ENCODE results near the gene CHRNA4.
"Not testable (repeated sequence)": the region's sequence is repeated elsewhere in the genome, so short reads cannot be mapped to it uniquely, and the experiment has no call there.

The CHRNA4 gene

DNA sequence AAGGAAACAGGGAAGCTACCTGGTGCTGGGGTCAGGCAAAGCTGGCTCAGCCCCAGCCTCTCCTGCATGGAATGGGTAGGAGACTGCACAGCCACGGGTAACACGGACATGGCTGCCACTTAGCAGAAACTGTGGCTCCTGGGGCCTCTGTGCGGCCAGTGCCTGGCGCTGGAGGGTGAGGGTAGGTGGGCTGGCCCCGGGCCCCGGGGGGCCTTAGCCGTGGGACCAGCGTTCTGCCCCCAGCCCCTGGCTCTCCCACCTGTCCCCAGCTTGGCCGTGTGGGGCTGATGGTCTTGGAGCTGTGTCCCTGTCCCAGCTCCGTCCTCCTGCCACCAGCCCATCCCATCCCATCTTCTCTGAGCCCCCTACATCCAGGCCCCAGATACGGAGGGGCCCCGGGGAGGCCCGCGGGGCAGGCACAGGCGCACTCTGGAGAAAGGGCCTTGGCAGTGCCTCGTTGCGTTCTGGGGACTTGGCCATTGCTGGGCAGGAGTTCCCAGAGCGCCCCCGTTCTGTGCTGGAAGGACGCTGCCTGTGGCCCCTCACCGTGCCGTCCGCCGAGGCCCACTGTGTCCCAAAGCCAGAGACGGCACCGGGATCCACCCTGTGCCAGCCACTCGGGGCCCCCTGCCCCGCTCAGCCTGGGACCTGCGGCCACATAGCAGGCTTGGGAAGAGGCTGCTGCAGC lies 12.2 kb downstream of the CHRNA4 start:
- no peak for DNase-seq (ENCODE audit: low spot score)

DNA sequence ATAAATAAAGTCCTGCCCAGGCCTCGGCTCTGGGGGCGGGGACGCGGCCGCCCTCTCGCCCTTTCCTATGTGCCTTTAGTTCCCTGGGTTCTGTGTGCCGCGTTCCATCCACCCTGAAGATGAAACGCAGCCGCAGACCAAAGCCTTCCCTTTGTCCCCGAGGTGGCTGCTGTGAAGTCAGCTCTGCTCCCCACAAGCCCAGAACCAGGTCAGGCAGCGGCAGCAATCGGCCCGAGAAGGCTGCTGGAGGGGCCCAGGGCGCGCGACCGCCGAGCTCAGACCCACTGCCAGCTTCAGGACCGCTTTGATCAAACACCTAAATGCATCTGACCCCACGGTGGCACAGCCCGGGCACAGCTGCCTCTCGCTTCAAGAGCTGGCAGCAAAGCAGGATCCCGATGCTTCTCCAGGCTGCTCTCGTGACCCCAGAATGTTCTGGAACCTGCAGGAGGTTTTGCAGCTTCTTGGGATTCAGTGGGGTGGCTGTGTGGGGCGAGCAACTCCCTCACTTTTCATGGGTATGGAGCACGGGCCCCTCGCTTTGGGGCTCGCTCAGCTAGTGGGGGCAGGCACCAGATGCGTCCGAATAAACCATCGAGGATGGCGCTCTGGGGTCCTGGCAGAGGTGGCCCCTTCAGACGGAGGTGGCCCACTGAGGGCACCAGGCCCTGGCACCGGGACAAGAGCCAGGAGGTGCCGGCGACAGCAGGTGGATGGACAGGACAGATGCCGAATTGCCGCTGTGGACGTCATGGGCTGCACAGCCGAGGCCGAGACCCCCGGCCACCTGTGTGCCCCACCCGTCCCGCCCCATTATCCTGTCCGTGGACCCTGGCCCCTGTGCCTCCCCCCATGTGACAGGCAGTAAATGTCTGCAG lies 13.0 kb downstream of the CHRNA4 start:
- no peak for DNase-seq (ENCODE audit: low spot score)

GRCh38 chr20:63347081-63347741 lies 13.9 kb downstream of the CHRNA4 start:
- no peak for DNase-seq (ENCODE audit: low spot score)

GRCh38 chr20:63346131-63347080 lies 14.7 kb downstream of the CHRNA4 start:
- DNase-seq (ENCODE audit: low spot score) = no peak

DNA sequence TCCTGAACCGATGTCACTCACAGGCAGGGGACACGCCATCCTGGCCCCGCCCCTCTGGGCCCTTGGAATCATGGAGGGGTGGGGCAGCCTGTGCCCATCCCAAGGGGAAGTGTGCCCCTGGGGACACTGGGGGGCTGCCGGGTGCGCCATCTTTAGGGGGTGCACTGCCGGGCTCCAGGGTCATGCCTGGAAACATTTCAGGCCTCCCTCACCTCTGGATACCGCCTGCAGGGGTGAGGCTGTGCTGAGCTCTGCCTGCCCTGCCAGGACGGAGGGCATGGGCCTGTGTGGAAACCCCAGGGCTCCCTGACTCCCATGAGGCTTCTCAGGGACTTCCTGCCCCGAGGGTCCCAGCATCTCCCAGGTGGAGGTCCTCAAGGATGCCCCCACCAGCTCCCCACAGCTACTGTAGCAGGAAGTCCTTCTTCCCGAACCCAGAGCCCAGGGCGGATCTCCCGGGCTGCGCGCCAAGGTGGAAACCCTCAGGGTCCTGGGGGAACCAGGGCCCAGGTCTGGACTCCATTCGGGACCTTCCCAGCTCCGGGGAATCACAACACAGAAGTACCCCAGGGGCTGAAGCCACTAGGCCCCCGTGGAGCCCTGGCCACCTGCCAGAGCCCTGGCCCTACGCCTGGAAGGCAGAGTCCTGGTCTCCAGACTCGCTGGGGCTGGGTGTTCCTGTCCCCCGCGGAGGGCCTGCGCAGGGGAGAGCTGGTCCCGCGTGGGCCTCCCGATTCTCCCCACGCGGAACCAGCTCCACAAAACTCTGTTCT lies 15.6 kb downstream of the CHRNA4 start:
- no peak for DNase-seq (ENCODE audit: low spot score)

DNA sequence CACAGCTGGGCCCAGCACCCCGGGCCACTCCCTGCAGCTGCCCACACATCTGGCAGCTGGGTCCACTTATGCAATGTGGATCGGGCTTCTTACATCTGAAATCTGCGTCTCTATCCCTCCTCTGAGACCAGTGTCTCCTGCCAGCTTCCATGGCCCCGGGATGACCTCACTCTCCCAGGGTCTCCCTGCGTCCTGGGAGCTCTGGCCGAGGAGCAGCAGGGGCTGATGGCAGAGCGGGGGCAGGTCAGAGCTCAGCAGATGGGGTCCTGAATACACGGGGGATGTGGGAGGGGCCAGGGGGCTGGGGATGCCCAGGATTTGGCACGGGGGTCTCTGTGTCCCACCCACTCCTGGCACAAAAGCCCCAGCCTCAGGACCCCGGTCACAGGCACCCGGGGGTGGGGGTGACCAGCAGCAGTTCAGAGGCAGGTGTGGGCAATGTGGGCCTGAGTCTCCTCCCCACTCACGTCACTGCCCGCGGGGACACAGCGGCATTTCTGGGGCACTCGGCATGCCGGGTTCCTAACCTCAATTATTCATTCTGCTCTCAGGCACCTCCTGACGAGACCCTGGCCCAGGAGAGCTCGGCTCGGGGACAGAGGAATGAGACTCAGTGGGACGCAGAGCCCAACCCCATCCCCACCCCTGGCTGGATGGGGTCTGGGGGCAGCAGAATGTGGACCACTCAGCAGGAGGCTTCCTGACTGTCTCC lies 16.4 kb downstream of the CHRNA4 start:
- no peak for DNase-seq (ENCODE audit: low spot score)

- no peak for DNase-seq (ENCODE audit: low spot score)
These were observed 17.4 kb downstream of the CHRNA4 start for GRCh38 chr20:63343460-63344445.

DNA sequence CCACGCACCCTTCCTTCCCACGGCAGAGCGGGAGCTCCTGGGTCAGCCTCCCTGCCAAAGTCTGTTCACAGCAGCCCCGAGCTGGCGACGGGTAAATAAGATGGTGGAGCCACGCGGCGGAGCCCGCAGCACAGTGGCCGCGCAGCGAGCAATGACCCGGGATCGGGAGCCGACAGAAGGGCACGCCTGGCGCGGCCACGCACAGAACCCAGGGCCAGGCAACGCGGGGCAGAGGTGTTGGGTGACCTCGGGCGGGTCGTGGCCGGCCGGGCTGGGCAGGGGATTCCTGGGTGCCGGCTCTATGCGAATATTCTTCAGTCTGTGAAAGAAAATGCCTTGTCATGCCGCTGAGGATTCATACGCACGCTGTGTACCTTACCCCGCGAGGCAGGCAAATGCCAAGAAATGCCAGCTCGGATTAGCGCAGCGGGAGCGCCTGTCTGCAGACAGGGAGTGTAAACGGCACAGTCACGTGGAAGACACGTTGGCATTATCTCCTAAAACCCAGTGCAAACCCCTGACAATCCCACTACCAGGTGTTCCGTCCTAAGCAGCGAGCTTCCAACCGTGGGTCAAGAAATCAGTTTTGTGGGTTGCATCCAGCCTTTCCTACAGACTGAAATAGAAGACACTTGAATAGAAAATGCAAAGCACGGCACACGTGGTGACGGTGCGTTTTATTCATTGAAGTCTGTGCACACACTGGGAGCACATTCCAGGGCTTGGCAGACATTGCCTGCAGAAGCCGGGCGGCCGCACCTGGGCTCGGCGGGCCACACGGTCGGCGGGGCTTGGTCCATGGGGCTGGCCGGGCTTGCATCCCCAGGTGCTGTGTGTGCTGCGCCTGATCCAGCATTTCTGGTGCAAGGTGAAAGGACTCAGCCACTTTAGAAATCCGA lies 18.3 kb downstream of the CHRNA4 start:
- no peak for DNase-seq (ENCODE audit: low spot score)

DNA sequence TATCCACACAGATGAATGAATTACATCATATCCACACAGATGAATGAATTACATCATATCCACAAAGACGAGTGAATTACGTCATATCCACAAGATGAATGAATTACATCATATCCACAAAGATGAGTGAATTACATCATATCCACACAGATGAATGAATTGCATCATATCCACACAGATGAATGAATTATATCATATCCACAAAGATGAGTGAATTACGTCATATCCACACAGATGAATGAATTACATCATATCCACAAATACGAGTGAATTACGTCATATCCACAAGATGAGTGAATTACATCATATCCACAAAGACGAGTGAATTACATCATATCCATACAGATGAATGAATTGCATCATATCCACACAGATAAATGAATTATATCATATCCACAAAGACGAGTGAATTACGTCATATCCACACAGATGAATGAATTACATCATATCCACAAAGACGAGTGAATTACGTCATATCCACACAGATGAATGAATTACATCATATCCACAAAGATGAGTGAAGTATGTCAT lies 20.9 kb downstream of the CHRNA4 start:
- not testable (repeated sequence) for DNase-seq (ENCODE audit: low spot score)

DNA sequence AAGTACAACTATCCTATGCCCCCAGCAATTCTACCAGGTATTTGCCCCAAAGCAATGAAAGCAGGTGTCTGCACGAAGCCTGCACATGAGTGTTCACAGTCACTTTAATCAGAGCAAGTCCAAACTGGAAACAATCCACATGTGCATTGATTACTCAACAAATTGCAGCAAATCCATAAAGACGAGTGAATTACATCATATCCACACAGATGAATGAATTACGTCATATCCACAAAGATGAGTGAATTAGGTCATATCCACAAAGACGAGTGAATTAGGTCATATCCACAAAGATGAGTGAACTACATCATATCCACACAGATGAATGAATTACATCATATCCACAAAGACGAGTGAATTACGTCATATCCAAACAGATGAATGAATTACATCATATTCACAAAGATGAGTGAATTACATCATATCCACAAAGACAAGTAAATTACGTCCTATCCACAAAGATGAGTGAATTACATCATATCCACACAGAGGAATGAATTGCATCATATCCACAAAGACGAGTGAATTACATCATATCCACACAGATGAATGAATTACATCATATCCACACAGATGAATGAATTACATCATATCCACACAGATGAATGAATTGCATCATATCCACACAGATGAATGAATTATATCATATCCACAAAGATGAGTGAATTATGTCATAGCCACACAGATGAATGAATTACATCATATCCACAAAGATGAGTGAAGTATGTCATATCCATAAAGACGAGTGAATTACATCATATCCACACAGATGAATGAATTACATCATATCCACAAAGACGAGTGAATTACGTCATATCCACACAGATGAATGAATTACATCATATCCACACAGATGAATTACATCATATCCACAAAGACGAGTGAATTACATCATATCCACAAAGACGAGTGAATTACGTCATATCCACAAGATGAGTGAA lies 21.7 kb downstream of the CHRNA4 start:
- not testable (repeated sequence) for DNase-seq (ENCODE audit: low spot score)

DNA sequence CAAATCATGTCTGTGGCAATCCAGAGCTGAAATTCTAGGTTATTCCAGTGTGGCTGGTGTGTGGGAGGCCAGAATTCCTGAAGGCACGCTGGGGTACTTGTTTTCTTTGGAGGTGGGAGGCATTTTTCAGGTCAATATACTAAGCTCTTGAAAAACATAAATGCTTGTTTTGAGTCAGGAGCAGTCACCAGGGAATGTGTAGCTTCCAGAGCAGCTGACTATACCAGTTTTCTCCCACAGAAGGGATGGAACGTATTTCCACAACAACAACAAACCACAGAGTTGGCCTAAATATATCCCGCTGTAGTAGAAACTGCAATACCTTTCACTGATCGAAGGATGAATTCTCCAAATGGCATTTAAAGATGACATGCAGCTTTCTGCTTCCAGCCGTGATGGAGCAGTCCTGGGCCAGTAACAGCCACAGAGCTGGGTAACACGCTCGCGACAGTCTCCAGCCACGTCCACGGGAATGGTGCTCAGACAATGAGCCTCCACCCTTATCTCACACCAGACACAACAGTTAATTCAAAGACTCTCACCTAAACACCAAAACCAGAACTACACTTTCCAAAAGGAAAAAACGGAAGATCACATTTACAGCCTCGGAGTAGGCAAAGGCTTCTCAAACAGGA lies 23.2 kb downstream of the CHRNA4 start:
- no peak for DNase-seq (ENCODE audit: low spot score)

- no peak for DNase-seq (ENCODE audit: low spot score)
These were observed 24.9 kb downstream of the CHRNA4 start for GRCh38 chr20:63336232-63336752.

DNA sequence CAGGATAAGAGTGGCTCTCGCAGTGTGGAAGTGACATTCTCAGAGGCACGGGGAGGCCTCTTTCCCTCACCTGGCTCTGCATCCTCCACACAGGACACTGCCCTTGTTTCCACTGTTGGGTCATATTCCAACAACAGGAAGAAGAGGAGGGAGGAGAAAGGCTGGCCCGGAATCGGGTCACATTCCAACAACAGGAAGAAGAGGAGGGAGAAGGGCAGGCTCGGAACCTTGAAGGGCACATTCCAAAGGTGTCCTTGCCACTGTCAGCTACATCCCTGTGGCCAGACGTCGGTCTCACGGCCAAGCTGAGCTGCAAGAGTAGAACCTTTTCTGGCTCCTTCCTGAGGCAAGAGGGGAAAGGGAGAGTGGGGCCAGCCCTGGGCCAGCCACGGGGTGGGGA lies 25.4 kb downstream of the CHRNA4 start:
- no peak for DNase-seq (ENCODE audit: low spot score)

GRCh38 chr20:63335060-63335459 lies 26.1 kb downstream of the CHRNA4 start:
- DNase-seq (ENCODE audit: low spot score) = not testable (repeated sequence)

- DNase-seq (ENCODE audit: low spot score) = no peak
These were observed 26.8 kb downstream of the CHRNA4 start for GRCh38 chr20:63334356-63334755.
